Endodermal cell (in vitro differentiated cells): ENCODE measurements around the gene UBE2H. TPM values are rescaled to one million over a fixed set of nuclear protein-coding genes. Genes with fewer than 3 reads are reported as not detected.
"Not testable (repeated sequence)": the region's sequence is repeated elsewhere in the genome, so short reads cannot be mapped to it uniquely, and the experiment has no call there.

ENCODE experiments used
- DNase-seq: peaks from one replicate; pipeline ENCODE4 v3.0.0-alpha.2; 2017
- H3K27ac ChIP-seq: 2 replicates; pipeline ENCODE4 v1.5.1; 2013; ENCODE audit warnings: mild to moderate bottlenecking, low read depth, low read length, moderate library complexity
- H3K27me3 ChIP-seq: 2 replicates; pipeline ENCODE4 v1.6.1; 2013; ENCODE audit warnings: mild to moderate bottlenecking, low read length, moderate library complexity; ENCODE audit not compliant: insufficient read depth, control insufficient read depth, poor library complexity, severe bottlenecking
- H3K36me3 ChIP-seq: 2 replicates; pipeline ENCODE4 v1.7.0; 2013; ENCODE audit warnings: mild to moderate bottlenecking, low read length, moderate library complexity; ENCODE audit not compliant: control insufficient read depth, insufficient read depth
- H3K4me1 ChIP-seq: one replicate; pipeline ENCODE4 v1.7.0; 2013; ENCODE audit warnings: low read length; ENCODE audit not compliant: control insufficient read depth, insufficient read depth
- H3K4me3 ChIP-seq: 2 replicates; pipeline ENCODE4 v1.5.1; 2013; ENCODE audit warnings: mild to moderate bottlenecking, low read length, moderate library complexity
- H3K9ac ChIP-seq: 2 replicates; pipeline ENCODE4 v1.6.1; 2013; ENCODE audit warnings: mild to moderate bottlenecking, low read length, moderate library complexity; ENCODE audit not compliant: poor library complexity, severe bottlenecking; ENCODE audit errors: extremely low read depth
- H3K9me3 ChIP-seq: 2 replicates; pipeline ENCODE4 v1.6.1; 2013; ENCODE audit warnings: mild to moderate bottlenecking, low read length, moderate library complexity; ENCODE audit not compliant: control insufficient read depth
- H3K27ac Mint-ChIP-seq: 2 replicates; pipeline ENCODE4 v1.8.0; 2020; ENCODE audit warnings: mixed read lengths
- H3K27me3 Mint-ChIP-seq: 2 replicates; pipeline ENCODE4 v1.8.0; 2021; ENCODE audit warnings: mild to moderate bottlenecking, mixed read lengths; ENCODE audit not compliant: insufficient read depth
- H3K36me3 Mint-ChIP-seq: 2 replicates; pipeline ENCODE4 v1.8.0; 2020; ENCODE audit warnings: low read depth, mixed read lengths
- H3K4me1 Mint-ChIP-seq: 2 replicates; pipeline ENCODE4 v1.8.0; 2020; ENCODE audit warnings: mixed read lengths
- H3K4me3 Mint-ChIP-seq: 2 replicates; pipeline ENCODE4 v1.8.0; 2020; ENCODE audit warnings: mild to moderate bottlenecking, moderate library complexity, mixed read lengths
- H3K9me3 Mint-ChIP-seq: 2 replicates; pipeline ENCODE4 v1.8.0; 2020; ENCODE audit warnings: mild to moderate bottlenecking, mixed read lengths
- WGBS, 2 experiments: methylation state at CpG; one replicate each; pipeline versions ENCODE4 v1.1.5 to v1.1.7; 2013; ENCODE audit warnings: missing lambda C conversion rate in 2 of 2, mixed read lengths in 1 of 2; ENCODE audit not compliant: insufficient coverage in 1 of 2, insufficient read length in 1 of 2; 5-methylcytosine and 5-hydroxymethylcytosine counted together
- total RNA-seq, 2 donors: library from RNA; stranded (reverse); fragmentation: NEBNext Ultra II Directional in 1 of 2; extraction: Animal tissue kit (Norgen Biotek cat#: 25700) in 1 of 2; gene quantifications; 2 replicates in 1 of 2; 3 replicates in 1 of 2; pipeline ENCODE4 v1.2.1, GENCODE V29; 2021
- TF ChIP-seq, protein P1 (sequence below): fragments of 200-600 bp; sonication (generic); conservative IDR thresholded peaks from 2 replicates; pipeline ENCODE4 v1.5.0; 2021; ENCODE audit warnings: antibody characterized with exemption, mild to moderate bottlenecking

Gene UBE2H
- total RNA-seq, 2 donors from 2014 or later = 74.5 to 74.7 TPM

DNA sequence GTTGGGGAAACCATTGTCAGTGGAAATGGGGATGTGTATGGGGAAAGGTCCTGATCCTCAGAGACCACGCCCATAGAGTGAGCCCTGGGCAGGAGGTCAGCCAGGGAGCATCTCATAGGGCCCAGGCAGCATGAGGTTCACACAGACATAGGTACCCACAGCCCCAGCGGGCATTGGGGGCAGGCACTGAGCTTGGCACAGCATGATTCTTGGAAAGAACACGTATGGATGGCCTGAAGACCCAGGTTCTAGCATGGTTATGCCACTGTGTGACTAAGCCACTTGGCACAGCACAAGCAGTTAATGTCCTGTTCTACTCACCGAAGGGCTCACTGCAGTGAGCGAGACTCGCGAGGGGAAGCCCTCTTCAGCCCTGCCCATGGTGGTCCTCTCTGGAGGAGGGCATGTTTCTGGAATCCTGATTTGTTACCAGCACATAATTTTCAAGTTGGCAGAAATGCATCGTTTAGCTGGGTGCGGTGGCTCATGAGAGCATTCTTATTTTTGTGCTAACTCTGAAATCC, 125.2 kb downstream of the UBE2H start:
- Histone ChIP-seq H3K9ac (no peak overlapping the region), H3K27me3 (no peaks in the 10 kb centered on the region), H3K9me3 (no peaks in the 10 kb centered on the region), H3K4me3 (no peak overlapping the region), H3K36me3 (peaks cover 7% of the 10 kb centered on the region), H3K27ac (no peak overlapping the region), H3K4me1 (peaks cover 16% of the 10 kb centered on the region)
- TF ChIP-seq, protein P1, sequence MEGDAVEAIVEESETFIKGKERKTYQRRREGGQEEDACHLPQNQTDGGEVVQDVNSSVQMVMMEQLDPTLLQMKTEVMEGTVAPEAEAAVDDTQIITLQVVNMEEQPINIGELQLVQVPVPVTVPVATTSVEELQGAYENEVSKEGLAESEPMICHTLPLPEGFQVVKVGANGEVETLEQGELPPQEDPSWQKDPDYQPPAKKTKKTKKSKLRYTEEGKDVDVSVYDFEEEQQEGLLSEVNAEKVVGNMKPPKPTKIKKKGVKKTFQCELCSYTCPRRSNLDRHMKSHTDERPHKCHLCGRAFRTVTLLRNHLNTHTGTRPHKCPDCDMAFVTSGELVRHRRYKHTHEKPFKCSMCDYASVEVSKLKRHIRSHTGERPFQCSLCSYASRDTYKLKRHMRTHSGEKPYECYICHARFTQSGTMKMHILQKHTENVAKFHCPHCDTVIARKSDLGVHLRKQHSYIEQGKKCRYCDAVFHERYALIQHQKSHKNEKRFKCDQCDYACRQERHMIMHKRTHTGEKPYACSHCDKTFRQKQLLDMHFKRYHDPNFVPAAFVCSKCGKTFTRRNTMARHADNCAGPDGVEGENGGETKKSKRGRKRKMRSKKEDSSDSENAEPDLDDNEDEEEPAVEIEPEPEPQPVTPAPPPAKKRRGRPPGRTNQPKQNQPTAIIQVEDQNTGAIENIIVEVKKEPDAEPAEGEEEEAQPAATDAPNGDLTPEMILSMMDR = no peak
- Mint-ChIP-seq H3K4me1 (peaks cover 26% of the 10 kb centered on the region), H3K27me3 (peaks cover 29% of the 10 kb centered on the region), H3K4me3 (no peak overlapping the region), H3K36me3 (peaks cover 13% of the 10 kb centered on the region), H3K9me3 (no peaks in the 10 kb centered on the region), H3K27ac (no peak overlapping the region)
- peak; percentile 55 for DNase-seq
- WGBS, 2 experiments = 95 to 96% methylated on average over 9 of the region's 9 CpGs

DNA sequence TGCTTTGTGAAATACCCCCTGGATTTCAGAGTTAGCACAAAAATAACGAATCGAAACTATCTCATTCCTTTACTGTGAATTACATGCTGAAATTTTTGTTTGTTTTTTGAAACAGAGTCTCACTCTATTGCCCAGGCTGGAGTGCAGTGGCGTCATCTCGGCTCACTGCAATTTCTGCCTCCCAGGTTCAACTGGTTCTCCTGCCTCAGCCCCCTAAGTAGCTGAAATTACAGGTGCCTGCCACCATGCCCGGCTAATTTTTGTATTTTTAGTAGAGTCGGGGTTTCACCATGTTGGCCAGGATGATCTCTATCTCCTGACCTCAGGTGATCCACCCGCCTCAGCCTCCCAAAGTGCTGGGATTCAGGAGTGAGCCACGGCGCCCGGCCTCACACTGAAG, 125.9 kb downstream of the UBE2H start:
- not testable (repeated sequence) for H3K9me3 ChIP-seq, DNase-seq, H3K4me3 ChIP-seq, H3K9ac ChIP-seq, H3K27ac Mint-ChIP-seq, H3K9me3 Mint-ChIP-seq, H3K27me3 ChIP-seq, H3K36me3 ChIP-seq, H3K27ac ChIP-seq, H3K36me3 Mint-ChIP-seq
- Mint-ChIP-seq H3K4me1 (peaks cover 27% of the 10 kb centered on the region), H3K4me3 (peak overlapping the region; percentile 77), H3K27me3 (peaks cover 23% of the 10 kb centered on the region)
- H3K4me1 ChIP-seq = peaks cover 14% of the 10 kb centered on the region
- WGBS, 2 experiments = 79 to 84% methylated on average over 7 of the region's 10 CpGs

DNA sequence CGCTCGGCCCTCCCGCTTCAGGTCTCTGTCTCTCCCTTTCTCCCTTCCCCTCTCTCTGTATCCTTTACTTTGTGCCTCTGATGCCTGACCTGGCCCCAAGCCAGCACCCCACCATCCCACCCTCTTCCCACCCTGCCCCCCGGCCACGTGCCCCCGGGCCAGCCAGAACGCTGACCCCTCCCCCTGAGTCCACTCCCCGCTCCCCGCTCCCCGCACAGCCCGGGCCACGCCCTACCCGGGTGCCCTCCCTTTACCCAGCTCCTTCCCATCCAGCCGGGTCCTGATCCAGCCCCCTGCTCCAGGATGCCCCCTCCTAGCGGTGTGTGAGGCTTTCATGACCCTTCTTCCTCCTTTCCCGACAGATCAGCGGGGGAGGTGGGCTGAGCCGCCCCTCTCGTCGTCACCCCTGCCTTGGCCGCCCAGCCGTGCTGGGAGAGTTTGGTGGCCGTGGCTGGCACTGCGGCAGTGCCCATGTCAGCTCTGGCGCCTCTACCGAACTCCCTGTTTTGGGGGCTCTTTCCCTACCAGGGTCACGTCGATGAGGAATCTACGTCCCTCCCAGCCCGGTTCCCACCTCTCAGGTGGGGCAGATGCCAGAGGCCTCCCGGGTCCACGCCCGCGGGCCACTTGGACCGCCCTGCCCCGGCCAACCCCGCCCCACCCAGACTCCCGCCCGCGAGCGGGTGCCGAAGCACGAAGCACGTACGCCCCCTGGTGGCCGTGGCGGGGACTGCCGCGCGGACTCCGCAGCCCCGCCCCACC, 127.4 kb downstream of the UBE2H start:
- peaks cover 13% of the 10 kb centered on the region for H3K27me3 Mint-ChIP-seq
- Histone ChIP-seq H3K36me3 (no peaks in the 10 kb centered on the region), H3K27me3 (no peaks in the 10 kb centered on the region), H3K4me3 (peak overlapping the region; percentile 83), H3K9me3 (no peaks in the 10 kb centered on the region), H3K4me1 (peaks cover 7% of the 10 kb centered on the region), H3K27ac (no peak overlapping the region), H3K9ac (no peak overlapping the region)
- TF ChIP-seq, protein P1 = peak; percentile 97
- H3K36me3 Mint-ChIP-seq = no peaks in the 10 kb centered on the region
- peak overlapping the region; percentile 77 for H3K4me3 Mint-ChIP-seq
- peak; percentile 97 for DNase-seq
- no peaks in the 10 kb centered on the region for H3K9me3 Mint-ChIP-seq
- WGBS, 2 experiments = 0% methylated on average over 9 to 52 of the region's 52 CpGs
- H3K4me1 Mint-ChIP-seq = peaks cover 15% of the 10 kb centered on the region
- peak overlapping the region; percentile 84 for H3K27ac Mint-ChIP-seq
